Stomach (tissue), 4 donors: Measurements from ENCODE around the gene FAN1.

Experiments
- POLR2AphosphoS5 ChIP-seq, 3 donors: sonication (generic); formaldehyde crosslinking; IDR thresholded peaks; one replicate each; pipeline ENCODE4 v1.6.1; 2016; ENCODE audit warnings: antibody characterized with exemption in 3 of 3
- TF ChIP-seq, protein P1 (sequence below), 7 experiments: fragments of 450-650 bp in 4 of 7; fragments of 200-600 bp in 3 of 7; sonication (generic) in 3 of 7; IDR thresholded peaks; one replicate each; pipeline ENCODE4 v1.5.1; 2016 to 2019; ENCODE audit warnings: antibody characterized with exemption in 7 of 7, control low read depth in 2 of 7, mild to moderate bottlenecking in 1 of 7

DNA sequence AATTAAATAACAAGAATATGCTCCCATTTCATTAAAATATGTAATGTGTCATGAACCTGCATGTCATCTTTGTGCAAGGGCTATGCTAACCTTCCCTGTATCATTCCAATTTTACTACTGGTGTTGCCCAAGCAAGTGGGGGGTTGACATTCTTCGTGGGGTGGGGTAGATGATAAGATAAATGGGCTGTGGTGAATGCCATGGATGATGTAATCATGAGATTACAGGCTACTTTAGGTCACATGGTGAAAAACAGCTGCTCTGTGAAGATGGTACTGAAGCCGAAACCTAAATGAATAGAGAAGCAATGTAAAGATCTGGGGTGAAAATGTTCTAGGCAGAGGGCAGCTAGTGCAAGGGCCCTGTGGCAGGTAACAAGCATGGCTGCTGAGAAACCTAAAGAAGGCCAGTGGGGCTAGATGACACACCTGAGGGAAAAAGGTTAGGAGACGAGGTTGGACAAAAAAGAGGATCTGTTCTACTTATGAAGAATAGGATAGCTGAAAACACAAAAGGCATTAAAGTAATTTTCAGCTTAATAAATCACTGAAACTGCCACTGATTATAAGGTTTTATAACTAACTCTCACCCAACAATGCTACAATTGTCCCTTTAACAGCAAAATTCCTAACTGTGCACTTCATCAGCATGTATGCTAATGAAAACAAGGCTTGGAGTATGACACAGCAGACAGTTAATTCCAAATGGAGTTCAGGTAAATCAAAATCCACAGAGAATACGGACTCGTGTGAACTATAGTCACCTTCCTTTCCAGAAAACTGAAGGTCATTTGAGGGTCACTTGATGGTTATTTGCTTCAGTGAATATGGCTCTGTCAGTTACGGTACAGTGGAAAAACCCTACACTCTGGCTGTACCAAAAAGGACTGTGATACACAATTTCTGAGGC lies 52.8 kb downstream of the FAN1 start:
- TF ChIP-seq, protein P1, sequence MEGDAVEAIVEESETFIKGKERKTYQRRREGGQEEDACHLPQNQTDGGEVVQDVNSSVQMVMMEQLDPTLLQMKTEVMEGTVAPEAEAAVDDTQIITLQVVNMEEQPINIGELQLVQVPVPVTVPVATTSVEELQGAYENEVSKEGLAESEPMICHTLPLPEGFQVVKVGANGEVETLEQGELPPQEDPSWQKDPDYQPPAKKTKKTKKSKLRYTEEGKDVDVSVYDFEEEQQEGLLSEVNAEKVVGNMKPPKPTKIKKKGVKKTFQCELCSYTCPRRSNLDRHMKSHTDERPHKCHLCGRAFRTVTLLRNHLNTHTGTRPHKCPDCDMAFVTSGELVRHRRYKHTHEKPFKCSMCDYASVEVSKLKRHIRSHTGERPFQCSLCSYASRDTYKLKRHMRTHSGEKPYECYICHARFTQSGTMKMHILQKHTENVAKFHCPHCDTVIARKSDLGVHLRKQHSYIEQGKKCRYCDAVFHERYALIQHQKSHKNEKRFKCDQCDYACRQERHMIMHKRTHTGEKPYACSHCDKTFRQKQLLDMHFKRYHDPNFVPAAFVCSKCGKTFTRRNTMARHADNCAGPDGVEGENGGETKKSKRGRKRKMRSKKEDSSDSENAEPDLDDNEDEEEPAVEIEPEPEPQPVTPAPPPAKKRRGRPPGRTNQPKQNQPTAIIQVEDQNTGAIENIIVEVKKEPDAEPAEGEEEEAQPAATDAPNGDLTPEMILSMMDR (IDR thresholded peaks at IDR 0.05): no peak
- no peak for TF ChIP-seq POLR2AphosphoS5 (IDR thresholded peaks at IDR 0.05)
